HG03196 (cell line): Measurements from ENCODE around the gene CALY.

Experiments used
- ATAC-seq: cut with Tn5 transposase; IDR thresholded peaks from one replicate; pipeline ENCODE4 v1.9.1; 2021; ENCODE audit not compliant: unreplicated experiment

The CALY gene

GRCh38 chr10:133275684-133276092 is 61.0 kb downstream of the CALY start:
- ATAC-seq: peak; percentile 35

- peak; percentile 42 for ATAC-seq
These were observed 61.7 kb downstream of the CALY start for GRCh38 chr10:133274751-133275683.
